ENCODE data around the gene UGT2B28.
"Not testable (repeated sequence)": the region's sequence is repeated elsewhere in the genome, so short reads cannot be mapped to it uniquely, and the experiment has no call there.

The UGT2B28 gene

DNA sequence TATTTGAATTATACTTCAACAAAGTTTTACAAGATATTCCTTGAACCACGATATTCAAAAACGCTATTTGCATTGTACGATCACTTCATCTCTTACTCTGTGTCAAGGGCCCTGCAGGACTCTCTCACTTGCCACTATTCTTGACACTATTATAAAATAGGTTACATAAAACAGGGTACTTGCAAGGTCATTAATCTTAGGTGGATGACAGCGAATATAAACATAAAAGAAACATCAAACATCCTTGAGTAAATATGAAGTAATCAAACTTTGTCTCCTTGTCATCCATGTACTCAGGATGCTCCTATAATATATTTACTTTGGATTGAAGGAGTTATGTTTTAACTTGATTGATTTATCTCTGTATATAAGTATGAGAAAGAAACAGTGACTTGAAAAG is at the start of gene UGT2B28:
TSS of gene UGT2B28 (plus strand) at position 395 of the 400 bp plus-strand sequence. CDS start 26 bp downstream, outside the sequence.
- not testable (repeated sequence) for H3K36me3 ChIP-seq (ENCODE audit: insufficient read depth, low read length); H3K4me1 ChIP-seq (ENCODE audit: insufficient read depth, low read length); H3K9ac ChIP-seq (ENCODE audit: low read length); H3K9me3 ChIP-seq (ENCODE audit: low read length); H3K27me3 ChIP-seq (ENCODE audit: control insufficient read depth in 1 of 2, insufficient read depth in 2 of 2, low read length in 2 of 2); H3K27ac ChIP-seq (ENCODE audit: low read depth, low read length); H3K4me3 ChIP-seq (ENCODE audit: low read depth in 1 of 2, low read length in 2 of 2)

DNA sequence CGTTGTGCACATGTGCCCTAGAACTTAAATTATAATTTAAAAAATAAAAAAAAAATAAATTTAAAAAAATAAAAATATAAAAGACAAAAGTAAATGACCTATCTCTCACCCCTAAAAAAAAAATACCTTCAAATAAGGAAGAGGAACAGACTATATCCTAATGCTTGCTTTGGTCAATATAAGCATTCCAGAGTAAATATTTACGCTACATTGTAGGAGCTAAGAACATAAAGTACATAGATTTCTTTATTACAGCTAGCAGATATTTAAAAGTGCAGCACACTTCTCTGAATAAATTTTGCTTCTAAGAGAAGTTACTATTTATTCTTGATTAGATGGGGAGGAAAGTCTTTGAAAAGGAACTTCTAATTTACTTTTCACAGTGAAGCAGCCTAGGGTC is 41.2 kb upstream of the UGT2B28 start:
- Histone ChIP-seq H3K9me3 (ENCODE audit: low read length) (no peaks in the 10 kb centered on the region), H3K27ac (ENCODE audit: low read depth, low read length) (no peak overlapping the region), H3K36me3 (ENCODE audit: insufficient read depth, low read length) (no peaks in the 10 kb centered on the region), H3K4me1 (ENCODE audit: insufficient read depth, low read length) (no peaks in the 10 kb centered on the region), H3K4me3 (ENCODE audit: low read depth in 1 of 2, low read length in 2 of 2) (no peak overlapping the region), H3K27me3 (ENCODE audit: control insufficient read depth in 1 of 2, insufficient read depth in 2 of 2, low read length in 2 of 2) (no peaks in the 10 kb centered on the region), H3K9ac (ENCODE audit: low read length) (no peak overlapping the region)

- no peak overlapping the region for H3K27ac ChIP-seq (ENCODE audit: low read depth, low read length)
- no peaks in the 10 kb centered on the region for H3K4me1 ChIP-seq (ENCODE audit: insufficient read depth, low read length)
- H3K9me3 ChIP-seq (ENCODE audit: low read length), result no peaks in the 10 kb centered on the region
- no peak overlapping the region for H3K4me3 ChIP-seq (ENCODE audit: low read depth in 1 of 2, low read length in 2 of 2)
- no peak overlapping the region for H3K9ac ChIP-seq (ENCODE audit: low read length)
- no peaks in the 10 kb centered on the region for H3K27me3 ChIP-seq (ENCODE audit: control insufficient read depth in 1 of 2, insufficient read depth in 2 of 2, low read length in 2 of 2)
- no peaks in the 10 kb centered on the region for H3K36me3 ChIP-seq (ENCODE audit: insufficient read depth, low read length)
Observed at GRCh38 chr4:69239557-69240168, 40.6 kb upstream of the UGT2B28 start.

DNA sequence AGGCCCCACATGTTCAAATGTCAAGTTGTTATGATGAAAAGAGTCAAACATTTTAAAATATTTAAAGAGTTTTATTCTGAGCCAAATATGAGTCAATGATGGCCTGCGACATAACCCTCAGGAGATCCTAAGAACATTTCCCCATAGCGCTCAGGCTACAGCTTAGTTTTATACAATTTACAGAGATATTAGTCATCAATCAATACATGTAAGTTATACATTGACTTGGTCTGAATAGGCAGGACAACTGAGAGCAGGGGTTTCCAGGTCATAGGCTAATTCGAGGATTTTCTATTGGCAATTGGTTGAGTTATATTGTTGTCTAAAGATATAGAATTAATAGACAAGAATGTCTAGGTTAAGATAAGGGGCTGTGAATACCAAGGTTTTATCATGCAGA is 39.5 kb upstream of the UGT2B28 start:
- not testable (repeated sequence) for H3K9me3 ChIP-seq (ENCODE audit: low read length); H3K4me3 ChIP-seq (ENCODE audit: low read depth in 1 of 2, low read length in 2 of 2); H3K27ac ChIP-seq (ENCODE audit: low read depth, low read length); H3K4me1 ChIP-seq (ENCODE audit: insufficient read depth, low read length); H3K9ac ChIP-seq (ENCODE audit: low read length); H3K36me3 ChIP-seq (ENCODE audit: insufficient read depth, low read length); H3K27me3 ChIP-seq (ENCODE audit: control insufficient read depth in 1 of 2, insufficient read depth in 2 of 2, low read length in 2 of 2)

DNA sequence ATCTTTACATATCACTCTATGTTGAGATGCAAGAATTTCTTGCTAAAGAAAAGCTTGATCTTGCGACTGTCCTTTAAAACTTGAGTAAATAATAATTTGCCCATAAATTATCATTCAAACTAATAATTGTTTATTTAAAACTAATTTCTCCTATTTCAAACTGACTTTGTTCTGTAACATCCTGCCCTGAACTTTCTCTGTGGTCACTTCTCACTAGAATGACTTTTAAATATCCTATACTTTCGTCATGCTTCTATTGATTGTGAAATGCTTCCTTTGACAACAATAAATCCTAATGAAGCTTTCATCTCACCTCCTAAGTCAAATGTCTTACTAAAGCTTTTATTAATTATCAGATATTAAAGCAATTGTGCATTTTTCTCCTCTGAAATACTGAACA is 38.5 kb upstream of the UGT2B28 start:
- H3K27ac ChIP-seq (ENCODE audit: low read depth, low read length); H3K4me3 ChIP-seq (ENCODE audit: low read depth in 1 of 2, low read length in 2 of 2); H3K4me1 ChIP-seq (ENCODE audit: insufficient read depth, low read length); H3K9ac ChIP-seq (ENCODE audit: low read length); H3K36me3 ChIP-seq (ENCODE audit: insufficient read depth, low read length); H3K9me3 ChIP-seq (ENCODE audit: low read length); H3K27me3 ChIP-seq (ENCODE audit: control insufficient read depth in 1 of 2, insufficient read depth in 2 of 2, low read length in 2 of 2): not testable (repeated sequence)

- not testable (repeated sequence) for H3K27ac ChIP-seq (ENCODE audit: low read depth, low read length); H3K9me3 ChIP-seq (ENCODE audit: low read length); H3K4me3 ChIP-seq (ENCODE audit: low read depth in 1 of 2, low read length in 2 of 2); H3K36me3 ChIP-seq (ENCODE audit: insufficient read depth, low read length); H3K9ac ChIP-seq (ENCODE audit: low read length); H3K27me3 ChIP-seq (ENCODE audit: control insufficient read depth in 1 of 2, insufficient read depth in 2 of 2, low read length in 2 of 2); H3K4me1 ChIP-seq (ENCODE audit: insufficient read depth, low read length)
Observed at GRCh38 chr4:69242562-69243240, 37.6 kb upstream of the UGT2B28 start.

DNA sequence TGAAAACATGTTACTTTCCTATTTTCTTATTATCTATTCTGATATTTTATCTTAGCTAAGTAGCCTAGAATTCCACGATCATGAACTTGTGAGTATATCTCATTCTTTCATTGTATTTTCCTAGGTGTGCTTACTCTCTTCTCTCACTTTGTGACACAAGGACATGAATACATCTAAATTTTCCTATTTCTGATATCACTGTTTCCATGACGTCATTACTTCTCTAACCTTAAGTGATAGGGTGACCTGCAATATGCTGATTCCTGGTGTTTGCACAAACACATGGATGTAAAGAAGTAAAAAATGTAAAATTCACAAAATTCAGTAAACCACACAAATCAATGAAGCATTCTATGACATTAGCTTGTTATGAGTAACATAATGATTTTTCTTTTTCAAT is 29.4 kb upstream of the UGT2B28 start:
- H3K4me1 ChIP-seq (ENCODE audit: insufficient read depth, low read length); H3K27ac ChIP-seq (ENCODE audit: low read depth, low read length); H3K36me3 ChIP-seq (ENCODE audit: insufficient read depth, low read length); H3K9me3 ChIP-seq (ENCODE audit: low read length); H3K9ac ChIP-seq (ENCODE audit: low read length); H3K27me3 ChIP-seq (ENCODE audit: control insufficient read depth in 1 of 2, insufficient read depth in 2 of 2, low read length in 2 of 2); H3K4me3 ChIP-seq (ENCODE audit: low read depth in 1 of 2, low read length in 2 of 2): not testable (repeated sequence)

DNA sequence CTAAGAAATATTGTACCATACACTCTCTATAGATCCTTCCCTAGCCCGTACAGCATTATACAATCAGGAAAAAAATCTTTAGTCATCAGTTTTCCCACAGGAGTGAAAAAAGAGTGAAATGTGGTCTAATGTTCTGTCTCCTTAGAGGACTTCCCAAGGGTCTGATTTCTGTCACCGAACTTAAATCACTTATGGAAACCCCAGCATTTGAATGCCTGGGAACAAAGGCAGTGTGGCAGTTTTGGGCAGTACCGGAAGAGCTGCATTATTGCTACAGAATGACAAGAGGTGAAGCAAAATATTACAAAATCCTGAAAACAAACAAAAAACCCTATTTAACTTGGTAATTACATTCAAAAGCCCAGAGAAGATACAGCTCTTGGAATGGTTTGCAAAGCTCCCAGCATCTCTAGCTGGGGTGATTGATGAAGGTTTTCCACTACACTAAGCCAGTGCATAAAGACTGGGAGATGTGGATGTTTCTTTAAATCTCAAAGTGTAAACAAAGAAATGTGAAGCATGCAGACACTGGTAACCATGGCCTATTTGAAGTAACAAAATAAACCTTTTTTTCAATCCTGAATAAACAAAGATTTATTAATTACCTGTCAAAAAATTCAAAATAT is 27.0 kb upstream of the UGT2B28 start:
- H3K4me1 ChIP-seq (ENCODE audit: insufficient read depth, low read length); H3K4me3 ChIP-seq (ENCODE audit: low read depth in 1 of 2, low read length in 2 of 2); H3K9ac ChIP-seq (ENCODE audit: low read length); H3K27me3 ChIP-seq (ENCODE audit: control insufficient read depth in 1 of 2, insufficient read depth in 2 of 2, low read length in 2 of 2); H3K36me3 ChIP-seq (ENCODE audit: insufficient read depth, low read length); H3K27ac ChIP-seq (ENCODE audit: low read depth, low read length); H3K9me3 ChIP-seq (ENCODE audit: low read length): not testable (repeated sequence)

DNA sequence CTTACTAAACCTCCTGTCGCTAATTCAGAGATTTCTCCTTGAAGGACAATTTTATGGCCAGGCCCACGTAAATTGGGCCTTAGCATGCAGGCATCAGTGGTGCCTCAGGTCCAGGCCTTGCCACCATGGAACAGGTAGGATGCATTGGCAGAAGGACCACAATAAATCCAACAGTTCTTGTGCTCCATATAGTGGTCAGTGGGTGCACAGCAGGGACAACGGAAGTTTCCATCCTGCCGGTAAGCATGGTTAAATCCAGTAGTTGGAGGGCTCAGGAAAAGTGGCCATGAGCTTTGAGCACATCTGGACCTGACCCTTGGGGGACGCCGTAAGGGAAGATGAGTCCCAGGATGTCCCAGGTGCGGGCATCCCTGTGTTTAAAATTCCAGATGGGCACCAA is 11.7 kb upstream of the UGT2B28 start:
- H3K36me3 ChIP-seq (ENCODE audit: insufficient read depth, low read length); H3K27ac ChIP-seq (ENCODE audit: low read depth, low read length); H3K9me3 ChIP-seq (ENCODE audit: low read length): not testable (repeated sequence)

DNA sequence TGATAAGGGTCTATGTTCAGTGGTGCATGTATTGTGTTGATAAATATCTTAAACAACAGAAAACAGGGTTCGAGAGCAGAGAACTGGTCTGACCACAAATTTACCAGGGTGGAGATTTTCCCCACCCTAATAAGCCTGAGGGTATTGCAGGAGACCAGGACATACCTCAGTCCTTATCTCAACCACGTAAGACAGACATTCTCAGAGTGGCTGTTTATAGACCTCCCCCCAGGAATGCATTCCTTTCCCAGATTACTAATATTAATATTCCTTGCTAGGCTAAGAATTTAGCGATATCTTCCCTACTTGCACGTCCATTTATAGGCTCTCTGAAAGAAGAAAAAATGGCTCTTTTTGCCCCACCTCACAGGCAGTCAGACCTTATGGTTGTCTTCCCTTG is 16.1 kb downstream of the UGT2B28 start:
- H3K4me3 ChIP-seq (ENCODE audit: low read depth in 1 of 2, low read length in 2 of 2); H3K4me1 ChIP-seq (ENCODE audit: insufficient read depth, low read length); H3K27me3 ChIP-seq (ENCODE audit: control insufficient read depth in 1 of 2, insufficient read depth in 2 of 2, low read length in 2 of 2); H3K9me3 ChIP-seq (ENCODE audit: low read length); H3K36me3 ChIP-seq (ENCODE audit: insufficient read depth, low read length); H3K9ac ChIP-seq (ENCODE audit: low read length); H3K27ac ChIP-seq (ENCODE audit: low read depth, low read length): not testable (repeated sequence)

More for the DNA sequence above, 11.7 kb upstream of the UGT2B28 start:
- not testable (repeated sequence) for H3K4me1 ChIP-seq (ENCODE audit: insufficient read depth, low read length); H3K9ac ChIP-seq (ENCODE audit: low read length); H3K4me3 ChIP-seq (ENCODE audit: low read depth in 1 of 2, low read length in 2 of 2); H3K27me3 ChIP-seq (ENCODE audit: control insufficient read depth in 1 of 2, insufficient read depth in 2 of 2, low read length in 2 of 2)

- not testable (repeated sequence) for H3K27me3 ChIP-seq (ENCODE audit: control insufficient read depth in 1 of 2, insufficient read depth in 2 of 2, low read length in 2 of 2); H3K27ac ChIP-seq (ENCODE audit: low read depth, low read length); H3K36me3 ChIP-seq (ENCODE audit: insufficient read depth, low read length); H3K4me3 ChIP-seq (ENCODE audit: low read depth in 1 of 2, low read length in 2 of 2); H3K9me3 ChIP-seq (ENCODE audit: low read length); H3K4me1 ChIP-seq (ENCODE audit: insufficient read depth, low read length); H3K9ac ChIP-seq (ENCODE audit: low read length)
Observed at GRCh38 chr4:69308426-69309033, 28.3 kb downstream of the UGT2B28 start.

Measured in muscle layer of colon (tissue), 2 donors.